BE2C (cell line): ENCODE data around the gene CACNA1A.
"Not testable (repeated sequence)": the region's sequence is repeated elsewhere in the genome, so short reads cannot be mapped to it uniquely, and the experiment has no call there.

Source experiments
- DNase-seq: peaks from one replicate; pipeline ENCODE4 v3.0.0-alpha.2; 2020
- H3K27me3 ChIP-seq: fragments of 250-450 bp; sonication (Bioruptor Pico); 2 replicates; pipeline ENCODE4 v1.5.1; 2020; ENCODE audit warnings: mild to moderate bottlenecking
- H3K36me3 ChIP-seq: fragments of 250-450 bp; sonication (Bioruptor Pico); 2 replicates; pipeline ENCODE4 v1.5.1; 2020; ENCODE audit warnings: mild to moderate bottlenecking
- H3K4me1 ChIP-seq: fragments of 250-450 bp; sonication (Bioruptor Pico); 2 replicates; pipeline ENCODE4 v1.5.1; 2020
- H3K4me3 ChIP-seq: 2 replicates; pipeline ENCODE4 v1.5.1; 2011; ENCODE audit warnings: low read depth, low read length
- H3K9me3 ChIP-seq: fragments of 250-450 bp; sonication (Bioruptor Pico); 2 replicates; pipeline ENCODE4 v1.5.1; 2020
- TF ChIP-seq, protein P1 (sequence below): IDR thresholded peaks from 2 replicates; pipeline ENCODE4 v1.5.1; 2012; ENCODE audit warnings: mild to moderate bottlenecking, low read depth, low read length

CACNA1A gene

DNA sequence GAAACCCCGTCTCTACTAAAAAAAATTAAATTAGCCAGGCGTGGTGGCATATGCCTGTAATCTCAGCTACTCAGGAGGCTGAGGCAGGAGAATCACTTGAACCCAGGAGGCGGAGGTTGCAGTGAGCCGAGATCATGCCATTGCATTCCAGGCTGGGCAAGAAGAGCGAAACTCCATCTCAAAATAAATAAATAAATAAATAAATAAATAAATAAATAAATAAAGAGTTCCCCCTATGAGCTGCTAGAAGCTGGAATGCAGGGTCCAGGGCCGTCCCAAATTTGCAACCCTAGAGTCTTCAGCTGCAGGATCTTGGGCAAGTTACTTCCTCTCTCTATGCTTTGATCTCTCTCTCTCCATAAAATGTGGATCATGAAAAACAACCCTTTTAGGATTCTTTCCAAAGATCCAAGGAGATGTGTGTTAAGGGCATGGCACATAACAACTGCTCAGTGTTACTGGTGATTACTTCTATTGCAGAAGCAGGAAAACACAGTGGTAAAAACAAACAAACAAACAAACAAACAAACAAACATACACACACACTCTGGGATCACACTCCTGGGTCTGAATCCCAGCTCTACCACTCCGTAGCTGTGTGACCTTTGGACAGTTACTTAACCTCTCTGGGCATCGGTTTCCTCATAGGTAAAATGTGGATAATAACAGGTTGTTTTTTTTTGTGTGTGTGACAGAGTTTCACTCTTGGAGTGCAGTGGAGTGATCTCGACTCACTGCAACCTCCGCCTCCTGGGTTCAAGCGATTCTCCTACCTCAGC, 78.8 kb downstream of the CACNA1A start:
- no peaks in the 10 kb centered on the region for H3K27me3 ChIP-seq
- TF ChIP-seq, protein P1, sequence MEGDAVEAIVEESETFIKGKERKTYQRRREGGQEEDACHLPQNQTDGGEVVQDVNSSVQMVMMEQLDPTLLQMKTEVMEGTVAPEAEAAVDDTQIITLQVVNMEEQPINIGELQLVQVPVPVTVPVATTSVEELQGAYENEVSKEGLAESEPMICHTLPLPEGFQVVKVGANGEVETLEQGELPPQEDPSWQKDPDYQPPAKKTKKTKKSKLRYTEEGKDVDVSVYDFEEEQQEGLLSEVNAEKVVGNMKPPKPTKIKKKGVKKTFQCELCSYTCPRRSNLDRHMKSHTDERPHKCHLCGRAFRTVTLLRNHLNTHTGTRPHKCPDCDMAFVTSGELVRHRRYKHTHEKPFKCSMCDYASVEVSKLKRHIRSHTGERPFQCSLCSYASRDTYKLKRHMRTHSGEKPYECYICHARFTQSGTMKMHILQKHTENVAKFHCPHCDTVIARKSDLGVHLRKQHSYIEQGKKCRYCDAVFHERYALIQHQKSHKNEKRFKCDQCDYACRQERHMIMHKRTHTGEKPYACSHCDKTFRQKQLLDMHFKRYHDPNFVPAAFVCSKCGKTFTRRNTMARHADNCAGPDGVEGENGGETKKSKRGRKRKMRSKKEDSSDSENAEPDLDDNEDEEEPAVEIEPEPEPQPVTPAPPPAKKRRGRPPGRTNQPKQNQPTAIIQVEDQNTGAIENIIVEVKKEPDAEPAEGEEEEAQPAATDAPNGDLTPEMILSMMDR, result no peak
- H3K36me3 ChIP-seq, result no peaks in the 10 kb centered on the region
- DNase-seq, result no peak
- no peaks in the 10 kb centered on the region for H3K4me1 ChIP-seq
- H3K9me3 ChIP-seq, result no peaks in the 10 kb centered on the region
- no peak overlapping the region for H3K4me3 ChIP-seq

DNA sequence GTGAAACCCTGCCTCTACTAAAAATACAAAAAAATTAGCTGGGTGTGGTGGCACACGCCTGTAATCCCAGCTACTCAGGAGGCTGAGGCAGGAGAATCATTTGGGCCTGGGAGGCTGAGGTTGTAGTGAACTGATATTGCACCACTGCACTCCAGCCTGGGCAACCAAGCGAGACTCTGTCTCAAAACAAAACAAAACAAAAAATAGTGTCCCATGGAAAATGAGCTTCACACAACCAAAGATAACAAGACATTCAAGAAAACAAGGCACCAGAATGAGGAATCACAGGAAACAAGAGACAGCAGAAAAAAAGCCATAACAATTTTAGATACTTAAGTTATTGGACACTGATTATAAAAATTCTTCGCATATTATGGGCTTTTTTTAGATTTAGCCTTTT, 80.4 kb downstream of the CACNA1A start:
- not testable (repeated sequence) for H3K36me3 ChIP-seq, H3K4me3 ChIP-seq, DNase-seq, H3K9me3 ChIP-seq, H3K27me3 ChIP-seq, H3K4me1 ChIP-seq

DNA sequence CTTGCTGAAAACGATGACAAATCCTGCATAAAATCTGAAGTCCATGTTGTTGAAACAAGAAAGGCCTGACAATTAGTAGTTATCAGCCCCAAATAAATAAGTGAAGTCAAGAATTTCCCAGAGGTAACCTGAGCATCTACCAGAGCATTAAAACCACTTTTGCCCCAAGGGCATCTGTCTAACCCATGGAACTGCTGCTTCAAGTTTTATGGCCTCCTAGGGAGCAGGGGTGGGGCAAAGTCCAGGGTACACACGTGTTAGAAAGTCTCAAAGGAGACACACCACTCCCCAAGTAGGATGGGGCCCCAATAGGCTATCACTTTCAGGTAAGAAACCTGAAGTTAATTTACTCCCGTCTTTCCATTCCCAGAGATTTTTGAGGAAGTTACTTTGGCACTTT, 81.1 kb downstream of the CACNA1A start:
- H3K4me3 ChIP-seq, result no peak overlapping the region
- DNase-seq, result no peak
- no peaks in the 10 kb centered on the region; the same call in 1 of the 2 replicates for H3K9me3 ChIP-seq
- no peaks in the 10 kb centered on the region for H3K27me3 ChIP-seq
- no peaks in the 10 kb centered on the region for H3K4me1 ChIP-seq
- H3K36me3 ChIP-seq, result no peaks in the 10 kb centered on the region
- TF ChIP-seq, protein P1, result no peak

DNA sequence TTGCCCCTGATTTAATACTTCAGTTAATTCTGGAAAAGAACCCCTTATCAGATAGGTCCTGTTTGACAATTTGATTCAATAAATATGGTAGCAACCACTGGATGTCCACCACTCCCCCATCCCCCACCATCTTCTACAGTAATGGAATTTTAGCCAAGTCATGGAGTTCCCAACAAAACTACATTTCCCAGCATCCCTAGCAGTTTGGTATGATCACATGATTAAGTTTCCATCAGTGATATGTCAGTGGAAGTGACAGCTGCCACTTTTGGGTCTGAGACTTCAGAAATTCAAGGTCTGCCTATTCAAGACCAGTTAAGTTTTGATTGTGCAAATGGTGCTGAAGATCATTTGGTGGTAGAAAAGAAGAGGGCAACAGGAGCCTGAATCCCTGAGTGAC, 85.5 kb downstream of the CACNA1A start:
- TF ChIP-seq, protein P1, result no peak
- Histone ChIP-seq H3K36me3 (no peaks in the 10 kb centered on the region), H3K9me3 (no peaks in the 10 kb centered on the region; the same call in 1 of the 2 replicates), H3K4me1 (no peaks in the 10 kb centered on the region), H3K4me3 (no peak overlapping the region), H3K27me3 (no peaks in the 10 kb centered on the region)
- DNase-seq, result no peak

DNA sequence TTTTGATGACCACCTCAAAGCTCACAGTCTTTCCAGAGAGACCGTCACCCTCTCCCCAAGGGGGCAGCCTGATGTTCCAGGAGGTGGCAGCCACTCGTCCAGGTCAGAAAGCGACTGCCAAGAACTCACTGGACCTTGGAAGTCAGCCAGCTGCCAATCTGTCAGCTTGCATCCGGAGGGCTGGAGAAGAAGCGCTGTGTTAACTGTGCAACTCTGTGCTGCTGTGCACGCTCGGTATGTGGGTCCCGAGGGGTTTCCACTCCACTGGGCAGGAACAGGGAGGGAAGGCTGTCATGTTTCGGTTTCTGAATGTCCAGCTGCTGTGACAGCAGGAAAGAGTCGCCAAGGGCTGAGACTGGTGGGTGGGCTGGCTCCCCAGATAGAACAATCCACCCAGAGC, 89.2 kb downstream of the CACNA1A start:
- no peaks in the 10 kb centered on the region for H3K36me3 ChIP-seq
- peak; percentile 80 for DNase-seq
- TF ChIP-seq, protein P1, result no peak
- no peaks in the 10 kb centered on the region for H3K27me3 ChIP-seq
- peak overlapping the region; percentile 36 for H3K4me3 ChIP-seq
- H3K9me3 ChIP-seq, result no peaks in the 10 kb centered on the region; the same call in 1 of the 2 replicates
- H3K4me1 ChIP-seq, result no peaks in the 10 kb centered on the region

DNA sequence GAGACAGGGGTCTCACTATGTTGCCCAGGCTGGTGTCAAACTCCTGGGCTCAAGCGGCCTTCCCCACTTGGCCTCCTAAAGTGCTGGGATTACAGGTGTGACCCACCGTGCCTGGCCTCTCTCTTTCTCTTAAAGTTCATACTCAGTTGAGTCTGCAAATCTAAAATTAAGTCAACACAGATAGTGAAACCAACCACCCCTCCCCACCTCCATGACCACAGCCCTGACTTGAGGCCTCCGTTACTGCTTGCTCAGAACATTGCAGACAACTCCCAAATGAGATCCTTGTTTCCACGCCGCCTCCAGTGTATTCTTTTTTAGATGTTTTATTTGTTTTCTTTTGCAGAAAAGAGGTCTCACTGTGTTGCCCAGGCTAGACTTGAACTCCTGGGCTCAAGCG, 94.4 kb downstream of the CACNA1A start:
- no peak overlapping the region for H3K4me3 ChIP-seq
- no peak for DNase-seq
- H3K27me3 ChIP-seq, result no peaks in the 10 kb centered on the region
- no peaks in the 10 kb centered on the region for H3K9me3 ChIP-seq
- no peaks in the 10 kb centered on the region for H3K36me3 ChIP-seq
- TF ChIP-seq, protein P1, result no peak
- H3K4me1 ChIP-seq, result no peaks in the 10 kb centered on the region
